Measurements from ENCODE around the gene GDE1.

GRCh38 chr16:19463468-19464315 is 58.2 kb downstream of the GDE1 start:
- no peak for TF ChIP-seq CTCF (IDR thresholded peaks at IDR 0.05)
- no peak for TF ChIP-seq CBX8 (IDR thresholded peaks at IDR 0.05)
- no peak for TF ChIP-seq RAD21 (conservative IDR thresholded peaks at IDR 0.05 in 1 of 2, IDR thresholded peaks at IDR 0.05 in 1 of 2)
- TF ChIP-seq CEBPB (IDR thresholded peaks at IDR 0.05): no peak
- no peak for TF ChIP-seq POLR2A (IDR thresholded peaks at IDR 0.05; ENCODE audit: low read length)
- TF ChIP-seq PBX3 (IDR thresholded peaks at IDR 0.05): no peak
- TF ChIP-seq MYC (IDR thresholded peaks at IDR 0.05; ENCODE audit: borderline replicate concordance, low read length): no peak
- no peak for TF ChIP-seq EP300 (IDR thresholded peaks at IDR 0.05)

All from A549 (cell line).